OCI-LY1 (cell line): ENCODE results near the gene RALGAPB.

Source experiments
- H2AFZ ChIP-seq: fragments of 200-600 bp; sonication (generic), shearing (Covaris generic); 2 replicates; pipeline ENCODE4 v1.6.0; 2014; ENCODE audit warnings: antibody characterized with exemption, mild to moderate bottlenecking, low read length
- H3F3A ChIP-seq: fragments of 200-600 bp; sonication (generic), shearing (Covaris generic); 2 replicates; pipeline ENCODE4 v1.6.0; 2014; ENCODE audit warnings: mild to moderate bottlenecking, antibody characterized with exemption, low read length, moderate library complexity; ENCODE audit not compliant: insufficient read depth
- H3K27ac ChIP-seq: fragments of 200-600 bp; sonication (generic); 2 replicates; pipeline ENCODE4 v1.5.1; 2014; ENCODE audit warnings: low read length, mixed run types, mild to moderate bottlenecking, low read depth; ENCODE audit not compliant: poor library complexity, severe bottlenecking
- H3K27me3 ChIP-seq: fragments of 200-600 bp; sonication (generic); 2 replicates; pipeline ENCODE4 v1.6.0; 2014; ENCODE audit warnings: antibody characterized with exemption, mild to moderate bottlenecking, low read length, moderate library complexity; ENCODE audit not compliant: insufficient read depth
- H3K36me3 ChIP-seq: fragments of 200-600 bp; sonication (generic); 2 replicates; pipeline ENCODE4 v1.6.1; 2014; ENCODE audit warnings: mild to moderate bottlenecking, antibody characterized with exemption, low read length, moderate library complexity, mixed read lengths; ENCODE audit not compliant: insufficient read depth
- H3K4me1 ChIP-seq: fragments of 200-600 bp; sonication (generic); 2 replicates; pipeline ENCODE4 v1.5.1; 2014; ENCODE audit warnings: mild to moderate bottlenecking, low read length, moderate library complexity; ENCODE audit not compliant: insufficient read depth, severe bottlenecking
- H3K4me2 ChIP-seq: fragments of 200-600 bp; sonication (generic), shearing (Covaris generic); 2 replicates; pipeline ENCODE4 v1.6.1; 2014; ENCODE audit warnings: low read length
- H3K4me3 ChIP-seq: fragments of 200-600 bp; sonication (generic); 2 replicates; pipeline ENCODE4 v1.5.1; 2014; ENCODE audit warnings: low read length, low read depth, mild to moderate bottlenecking, mixed read lengths; ENCODE audit not compliant: poor library complexity, severe bottlenecking
- H3K79me2 ChIP-seq: fragments of 200-600 bp; shearing (Covaris generic); 2 replicates; pipeline ENCODE4 v1.6.1; 2016; ENCODE audit warnings: mixed run types, low read length, mixed read lengths; ENCODE audit not compliant: insufficient read depth
- H3K9ac ChIP-seq: fragments of 200-600 bp; sonication (generic), shearing (Covaris generic); 2 replicates; pipeline ENCODE4 v1.6.1; 2014; ENCODE audit warnings: mild to moderate bottlenecking, low read length, mixed read lengths
- H3K9me2 ChIP-seq: fragments of 200-600 bp; sonication (generic), shearing (Covaris generic); 2 replicates; pipeline ENCODE4 v1.6.1; 2014; ENCODE audit warnings: low read depth, mild to moderate bottlenecking, low read length, mixed read lengths
- H3K9me3 ChIP-seq: fragments of 200-600 bp; shearing (Covaris generic); 2 replicates; pipeline ENCODE4 v1.6.1; 2014; ENCODE audit warnings: low read length, mixed read lengths
- H4K20me1 ChIP-seq: fragments of 200-600 bp; sonication (generic), shearing (Covaris generic); 2 replicates; pipeline ENCODE4 v1.6.0; 2016; ENCODE audit warnings: mild to moderate bottlenecking, low read length; ENCODE audit not compliant: insufficient read depth
- CTCF ChIP-seq: fragments of 200-600 bp; sonication (generic), shearing (Covaris generic); IDR thresholded peaks from 2 replicates; pipeline ENCODE4 v1.5.1; 2017; ENCODE audit warnings: mild to moderate bottlenecking, antibody characterized with exemption, low read length, moderate library complexity, mixed read lengths
- EZH2 ChIP-seq: fragments of 200-600 bp; sonication (generic), shearing (Covaris generic); IDR thresholded peaks from 2 replicates; pipeline ENCODE4 v1.8.0; 2017; ENCODE audit warnings: borderline replicate concordance, mixed run types, mild to moderate bottlenecking, antibody characterized with exemption, low read length, moderate library complexity, mixed read lengths

The RALGAPB gene

GRCh38 chr20:38426006-38426897 lies 46.4 kb upstream of the RALGAPB start:
- no peak overlapping the region for H3K4me3 ChIP-seq
- H4K20me1 ChIP-seq, result peaks cover 9% of the 10 kb centered on the region; the same call in 1 of the 2 replicates
- no peak overlapping the region for H3K4me2 ChIP-seq
- TF ChIP-seq CTCF (no peak), EZH2 (no peak)
- no peak overlapping the region for H3K27ac ChIP-seq
- H3K9ac ChIP-seq, result no peak overlapping the region
- H3K79me2 ChIP-seq, result peaks cover 5% of the 10 kb centered on the region
- H3F3A ChIP-seq, result no peaks in the 10 kb centered on the region
- peaks cover 98% of the 10 kb centered on the region for H3K36me3 ChIP-seq
- no peaks in the 10 kb centered on the region for H3K9me2 ChIP-seq
- H3K9me3 ChIP-seq, result no peaks in the 10 kb centered on the region
- H2AFZ ChIP-seq, result no peak overlapping the region
- no peaks in the 10 kb centered on the region for H3K27me3 ChIP-seq
- H3K4me1 ChIP-seq, result peaks cover 2% of the 10 kb centered on the region

GRCh38 chr20:38427655-38428023 lies 45.0 kb upstream of the RALGAPB start:
- TF ChIP-seq CTCF (no peak), EZH2 (no peak)
- peaks cover 16% of the 10 kb centered on the region for H3K4me1 ChIP-seq
- H3K4me2 ChIP-seq, result no peak overlapping the region
- peaks cover 12% of the 10 kb centered on the region; the same call in 1 of the 2 replicates for H4K20me1 ChIP-seq
- H3K9me3 ChIP-seq, result no peaks in the 10 kb centered on the region
- H3K79me2 ChIP-seq, result peaks cover 19% of the 10 kb centered on the region
- no peaks in the 10 kb centered on the region for H3K9me2 ChIP-seq
- H3K9ac ChIP-seq, result no peak overlapping the region
- no peak overlapping the region for H3K27ac ChIP-seq
- H3F3A ChIP-seq, result no peaks in the 10 kb centered on the region
- peaks cover 98% of the 10 kb centered on the region for H3K36me3 ChIP-seq
- no peaks in the 10 kb centered on the region for H3K27me3 ChIP-seq
- no peak overlapping the region for H3K4me3 ChIP-seq
- H2AFZ ChIP-seq, result no peak overlapping the region

GRCh38 chr20:38428800-38429199 lies 43.8 kb upstream of the RALGAPB start:
- Histone ChIP-seq H3K4me1 (peaks cover 28% of the 10 kb centered on the region), H3K79me2 (peaks cover 31% of the 10 kb centered on the region), H3K4me2 (no peak overlapping the region), H3K9me3 (no peaks in the 10 kb centered on the region), H3K36me3 (peaks cover 98% of the 10 kb centered on the region), H3K9me2 (no peaks in the 10 kb centered on the region), H3K4me3 (no peak overlapping the region), H3K9ac (no peak overlapping the region), H3K27me3 (no peaks in the 10 kb centered on the region), H2AFZ (no peak overlapping the region), H3K27ac (no peak overlapping the region), H3F3A (no peaks in the 10 kb centered on the region), H4K20me1 (peaks cover 8% of the 10 kb centered on the region; the same call in 1 of the 2 replicates)
- TF ChIP-seq CTCF (no peak), EZH2 (no peak)
